GM12892 (cell line): Measurements from ENCODE around the gene RTBDN.

Experiments
- POLR2A ChIP-seq: IDR thresholded peaks from 2 replicates; pipeline ENCODE4 v1.6.1; 2011; ENCODE audit warnings: low read depth, low read length, control low read depth
- TAF1 ChIP-seq: IDR thresholded peaks from 2 replicates; pipeline ENCODE4 v1.6.1; 2011; ENCODE audit warnings: low read depth, mild to moderate bottlenecking, control low read depth, low read length, borderline replicate concordance

DNA sequence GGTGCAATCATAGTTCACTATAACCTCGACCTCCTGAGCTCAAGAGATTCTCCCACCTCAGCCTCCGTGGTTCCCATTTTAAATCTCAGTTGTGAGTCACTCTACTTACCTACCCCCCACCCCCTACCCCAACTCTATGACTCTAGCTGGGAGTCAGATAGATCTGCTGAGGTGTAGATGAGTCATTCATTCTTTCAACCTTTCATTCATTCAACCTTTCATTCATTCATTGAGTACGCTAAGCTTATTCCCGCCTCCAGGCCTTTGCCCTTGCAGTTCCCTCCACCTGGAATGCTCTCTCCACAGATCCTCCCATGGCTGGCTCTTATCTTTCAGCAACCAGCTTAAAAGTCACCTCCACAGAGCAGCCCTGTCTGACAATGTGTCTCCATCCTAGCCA is 2.8 kb upstream of the RTBDN start:
- TF ChIP-seq TAF1 (no peak), POLR2A (no peak)
